Measurements from ENCODE around the gene GALNT7.

GALNT7 gene

GRCh38 chr4:173265751-173266150 lies 97.1 kb downstream of the GALNT7 start:
- Histone ChIP-seq H3K36me3 (no peaks in the 10 kb centered on the region), H3K4me3 (ENCODE audit: low read depth, low read length) (no peak overlapping the region), H3K27me3 (ENCODE audit: insufficient read depth, low read depth, severe bottlenecking) (no peaks in the 10 kb centered on the region), H3K27ac (no peak overlapping the region), H3K9me3 (ENCODE audit: severe bottlenecking) (no peaks in the 10 kb centered on the region)
- DNase-seq: no peak
- TF ChIP-seq CTCF (IDR thresholded peaks at IDR 0.05; ENCODE audit: low read depth, low read length): no peak

- H3K27ac ChIP-seq: no peak overlapping the region
- no peaks in the 10 kb centered on the region for H3K36me3 ChIP-seq
- no peaks in the 10 kb centered on the region for H3K9me3 ChIP-seq (ENCODE audit: severe bottlenecking)
- no peak for DNase-seq
- H3K27me3 ChIP-seq (ENCODE audit: insufficient read depth, low read depth, severe bottlenecking): no peaks in the 10 kb centered on the region
- no peak overlapping the region for H3K4me3 ChIP-seq (ENCODE audit: low read depth, low read length)
- TF ChIP-seq CTCF (IDR thresholded peaks at IDR 0.05; ENCODE audit: low read depth, low read length): no peak
Observed at GRCh38 chr4:173267711-173268110, 99.1 kb downstream of the GALNT7 start.

DNA sequence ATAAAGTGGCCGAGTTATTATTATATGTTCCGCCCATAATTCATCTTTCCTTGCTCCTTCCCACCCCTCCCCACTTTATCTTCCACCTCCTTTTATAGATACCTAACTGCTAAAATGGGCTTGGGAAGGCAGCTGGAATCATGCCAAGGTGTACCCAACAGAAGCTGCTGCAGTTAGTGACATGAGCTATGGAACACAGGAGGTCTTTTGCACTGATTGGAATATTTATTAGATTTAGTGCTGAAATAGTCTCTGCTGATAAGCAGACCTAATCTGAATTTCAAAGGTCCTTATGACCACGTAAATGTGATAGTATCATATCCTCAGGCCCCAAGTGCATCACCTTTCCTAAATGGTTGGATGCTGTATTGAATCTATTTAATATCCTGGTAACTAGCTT lies 100.7 kb downstream of the GALNT7 start:
- Histone ChIP-seq H3K4me3 (ENCODE audit: low read depth, low read length) (no peak overlapping the region), H3K36me3 (no peaks in the 10 kb centered on the region), H3K9me3 (ENCODE audit: severe bottlenecking) (no peaks in the 10 kb centered on the region), H3K27ac (no peak overlapping the region), H3K27me3 (ENCODE audit: insufficient read depth, low read depth, severe bottlenecking) (no peaks in the 10 kb centered on the region)
- no peak for TF ChIP-seq CTCF (IDR thresholded peaks at IDR 0.05; ENCODE audit: low read depth, low read length)
- no peak for DNase-seq

GRCh38 chr4:173270312-173271027 lies 101.9 kb downstream of the GALNT7 start:
- TF ChIP-seq CTCF (IDR thresholded peaks at IDR 0.05; ENCODE audit: low read depth, low read length): no peak
- Histone ChIP-seq H3K4me3 (ENCODE audit: low read depth, low read length) (no peak overlapping the region), H3K36me3 (no peaks in the 10 kb centered on the region), H3K27ac (no peak overlapping the region), H3K27me3 (ENCODE audit: insufficient read depth, low read depth, severe bottlenecking) (no peaks in the 10 kb centered on the region), H3K9me3 (ENCODE audit: severe bottlenecking) (no peaks in the 10 kb centered on the region)
- DNase-seq: no peak

GRCh38 chr4:173272314-173272713 lies 103.7 kb downstream of the GALNT7 start:
- Histone ChIP-seq H3K9me3 (ENCODE audit: severe bottlenecking) (no peaks in the 10 kb centered on the region), H3K36me3 (no peaks in the 10 kb centered on the region)

More at GRCh38 chr4:173272314-173272713, 103.7 kb downstream of the GALNT7 start:
- TF ChIP-seq CTCF (IDR thresholded peaks at IDR 0.05; ENCODE audit: low read depth, low read length): no peak
- H3K27me3 ChIP-seq (ENCODE audit: insufficient read depth, low read depth, severe bottlenecking): no peaks in the 10 kb centered on the region
- no peak for DNase-seq
- H3K4me3 ChIP-seq (ENCODE audit: low read depth, low read length): no peak overlapping the region
- H3K27ac ChIP-seq: no peak overlapping the region
